ENCODE measurements around the gene CRAT. TPM values are rescaled to one million over a fixed set of nuclear protein-coding genes. Genes with fewer than 3 reads are reported as not detected.

CRAT gene
- total RNA-seq, 1 donor from 2014 or later: 19.0 TPM

DNA sequence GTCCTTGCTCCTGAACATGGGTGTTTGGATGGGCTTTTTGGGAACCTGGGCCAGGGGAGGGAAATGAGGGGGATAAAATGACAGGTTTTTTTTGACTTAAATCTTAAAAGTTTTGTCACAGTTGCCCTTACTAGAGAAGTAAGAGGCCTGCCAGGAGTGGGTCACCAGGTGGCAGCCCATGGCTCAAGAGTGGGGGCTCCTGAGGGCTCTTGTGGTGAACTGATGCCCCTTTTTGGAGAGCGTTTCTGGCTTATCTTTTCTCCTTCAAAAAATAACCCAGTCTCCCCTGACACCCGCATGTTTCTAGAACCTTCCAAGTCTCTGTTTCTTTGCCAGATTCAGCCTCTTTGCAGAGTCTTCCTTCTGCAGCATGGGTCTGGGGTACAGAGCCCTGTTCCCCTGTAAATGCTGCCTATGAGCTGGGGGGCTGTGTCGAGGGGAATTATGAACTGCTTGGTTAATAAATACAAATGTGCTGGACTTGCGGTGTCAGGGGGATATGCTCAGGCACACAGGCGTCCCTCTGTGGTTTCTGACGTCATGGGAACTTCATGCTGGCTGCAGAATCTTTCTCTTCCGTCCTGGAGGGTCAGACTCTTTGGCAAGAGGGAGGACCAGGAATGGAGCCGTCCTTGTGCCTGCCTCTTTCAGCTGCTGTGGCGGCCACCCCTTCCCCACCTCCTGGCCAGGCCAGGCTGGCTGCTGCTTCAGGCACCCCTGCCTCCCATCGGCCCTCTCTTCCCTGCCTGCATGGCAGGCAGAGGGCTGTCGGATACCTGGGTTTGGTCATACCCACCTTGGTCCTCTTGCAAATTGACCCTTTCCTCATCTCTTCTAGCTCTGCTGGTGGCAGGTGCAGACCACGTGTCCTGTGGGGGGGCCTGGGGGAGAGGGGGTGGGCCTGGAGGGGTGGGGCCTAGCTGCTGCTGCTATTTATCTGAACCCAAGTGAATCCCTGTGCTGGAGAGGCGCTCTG, 30.8 kb upstream of the CRAT start:
- Mint-ChIP-seq H3K4me1 (ENCODE audit: low read depth) (peaks cover 49% of the 10 kb centered on the region), H3K27ac (peak overlapping the region; percentile 99)
- no peak for DNase-seq (ENCODE audit: low spot score, unreplicated experiment)

DNA sequence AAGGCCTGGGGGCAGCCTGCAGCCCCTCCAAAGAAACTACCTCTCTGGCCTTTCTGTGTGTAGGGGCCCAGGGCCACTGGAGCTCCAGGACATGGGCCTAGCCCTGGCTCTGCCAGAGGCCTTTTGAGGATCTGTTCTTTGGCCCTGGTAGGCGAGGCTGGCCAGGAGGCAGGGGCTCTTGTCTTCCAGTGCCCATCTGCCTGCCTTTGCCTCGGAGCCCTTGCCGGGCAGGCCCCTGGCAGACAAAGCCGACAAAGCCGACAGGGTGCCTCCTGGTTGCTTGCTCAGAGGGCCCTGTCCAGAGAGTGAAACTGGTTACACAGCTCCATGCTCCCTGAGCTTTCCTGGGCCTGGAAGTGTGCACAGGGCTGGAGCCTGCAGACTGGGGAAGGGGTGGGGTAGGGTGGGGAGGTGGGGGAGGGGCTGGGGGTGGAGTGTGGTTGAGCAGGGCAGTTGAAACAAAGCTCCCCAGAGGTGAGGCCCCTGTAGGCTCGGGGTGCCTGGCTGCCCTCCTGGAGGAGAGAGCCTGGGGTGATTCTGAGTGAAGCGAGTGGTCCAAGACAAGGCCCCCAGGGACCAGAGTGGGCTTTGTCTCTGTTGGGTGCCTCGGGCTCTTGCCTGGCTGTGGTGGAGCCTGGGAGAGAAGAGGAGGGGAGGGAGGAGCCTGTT, 29.9 kb upstream of the CRAT start:
- DNase-seq (ENCODE audit: low spot score, unreplicated experiment): peak; percentile 30
- Mint-ChIP-seq H3K4me1 (ENCODE audit: low read depth) (peaks cover 42% of the 10 kb centered on the region), H3K36me3 (ENCODE audit: insufficient read depth) (peaks cover 7% of the 10 kb centered on the region), H3K9me3 (ENCODE audit: low read depth) (no peaks in the 10 kb centered on the region), H3K4me3 (ENCODE audit: low read depth) (peak overlapping the region; percentile 72), H3K27ac (peak overlapping the region; percentile 99), H3K27me3 (no peaks in the 10 kb centered on the region)
- TF ChIP-seq, protein P1, sequence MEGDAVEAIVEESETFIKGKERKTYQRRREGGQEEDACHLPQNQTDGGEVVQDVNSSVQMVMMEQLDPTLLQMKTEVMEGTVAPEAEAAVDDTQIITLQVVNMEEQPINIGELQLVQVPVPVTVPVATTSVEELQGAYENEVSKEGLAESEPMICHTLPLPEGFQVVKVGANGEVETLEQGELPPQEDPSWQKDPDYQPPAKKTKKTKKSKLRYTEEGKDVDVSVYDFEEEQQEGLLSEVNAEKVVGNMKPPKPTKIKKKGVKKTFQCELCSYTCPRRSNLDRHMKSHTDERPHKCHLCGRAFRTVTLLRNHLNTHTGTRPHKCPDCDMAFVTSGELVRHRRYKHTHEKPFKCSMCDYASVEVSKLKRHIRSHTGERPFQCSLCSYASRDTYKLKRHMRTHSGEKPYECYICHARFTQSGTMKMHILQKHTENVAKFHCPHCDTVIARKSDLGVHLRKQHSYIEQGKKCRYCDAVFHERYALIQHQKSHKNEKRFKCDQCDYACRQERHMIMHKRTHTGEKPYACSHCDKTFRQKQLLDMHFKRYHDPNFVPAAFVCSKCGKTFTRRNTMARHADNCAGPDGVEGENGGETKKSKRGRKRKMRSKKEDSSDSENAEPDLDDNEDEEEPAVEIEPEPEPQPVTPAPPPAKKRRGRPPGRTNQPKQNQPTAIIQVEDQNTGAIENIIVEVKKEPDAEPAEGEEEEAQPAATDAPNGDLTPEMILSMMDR (IDR thresholded peaks at IDR 0.05; ENCODE audit: unreplicated experiment): no peak

More for the DNA sequence above, 30.8 kb upstream of the CRAT start:
- Mint-ChIP-seq H3K36me3 (ENCODE audit: insufficient read depth) (peaks cover 7% of the 10 kb centered on the region), H3K4me3 (ENCODE audit: low read depth) (peak overlapping the region; percentile 72), H3K27me3 (no peaks in the 10 kb centered on the region), H3K9me3 (ENCODE audit: low read depth) (no peaks in the 10 kb centered on the region)
- TF ChIP-seq, protein P1 (IDR thresholded peaks at IDR 0.05; ENCODE audit: unreplicated experiment): no peak

DNA sequence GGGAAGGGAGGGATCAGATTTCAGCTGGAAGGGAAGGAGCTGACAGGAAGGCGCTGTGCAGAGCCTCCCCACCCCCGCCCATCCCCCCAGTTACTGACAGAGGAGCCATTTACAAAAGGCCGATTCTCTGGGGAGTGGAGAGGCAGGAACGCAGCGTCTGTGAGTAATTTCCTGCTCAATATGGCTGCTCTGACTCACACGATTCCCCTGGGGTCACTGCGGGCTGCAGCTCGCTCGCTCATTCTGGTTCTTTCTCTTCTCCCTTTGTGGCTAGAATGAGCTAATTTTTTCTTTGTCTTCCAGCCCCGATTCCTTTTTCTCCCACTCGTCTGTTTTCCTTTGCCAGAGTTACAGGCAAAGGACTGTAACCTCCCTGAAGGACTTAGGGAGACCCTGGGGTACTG, 29.4 kb upstream of the CRAT start:
- peak overlapping the region; percentile 99 for H3K27ac Mint-ChIP-seq
- TF ChIP-seq, protein P1 (IDR thresholded peaks at IDR 0.05; ENCODE audit: unreplicated experiment): no peak
- peak overlapping the region; percentile 72 for H3K4me3 Mint-ChIP-seq (ENCODE audit: low read depth)

DNA sequence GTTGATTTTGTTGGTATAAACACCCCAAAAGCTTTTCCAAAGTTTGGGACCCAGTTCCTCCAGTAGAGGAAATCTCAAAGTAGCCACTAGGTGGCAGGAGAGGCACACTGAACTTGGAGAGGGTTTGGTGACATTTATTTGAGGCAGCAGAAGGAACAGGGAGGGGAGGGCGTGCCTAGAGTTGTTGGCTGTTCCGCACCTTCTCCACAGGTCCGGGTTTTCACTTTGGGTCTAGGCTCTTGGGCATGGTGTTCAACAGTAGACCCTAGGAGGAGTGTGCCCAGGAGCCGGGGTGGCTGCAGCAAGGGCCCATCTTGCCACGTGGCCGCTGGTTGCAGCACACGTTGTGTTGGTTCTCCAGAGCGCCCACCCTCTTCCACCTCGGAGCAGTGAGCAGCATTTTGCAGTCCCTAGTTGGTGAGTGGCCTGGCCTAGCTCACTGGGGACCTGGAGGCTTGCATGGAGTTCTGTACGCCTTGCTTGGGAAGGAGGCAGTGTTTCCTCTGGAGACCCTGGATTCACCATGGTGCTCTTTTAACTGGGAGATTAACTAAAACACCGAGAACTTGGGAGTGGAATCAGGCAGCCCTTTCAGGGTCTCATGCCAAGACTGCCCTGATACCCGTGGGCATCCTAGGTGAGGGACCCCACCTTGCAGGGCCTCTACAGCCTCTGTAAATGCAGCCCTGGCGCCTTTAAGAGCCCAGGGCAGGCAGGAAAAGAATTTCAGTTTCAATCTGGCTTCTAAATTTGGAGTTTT, 28.8 kb upstream of the CRAT start:
- no peaks in the 10 kb centered on the region for H3K27me3 Mint-ChIP-seq
- peaks cover 11% of the 10 kb centered on the region for H3K36me3 Mint-ChIP-seq (ENCODE audit: insufficient read depth)
- H3K4me1 Mint-ChIP-seq (ENCODE audit: low read depth): peaks cover 37% of the 10 kb centered on the region
- H3K4me3 Mint-ChIP-seq (ENCODE audit: low read depth): peak overlapping the region; percentile 72
- H3K9me3 Mint-ChIP-seq (ENCODE audit: low read depth): no peaks in the 10 kb centered on the region
- H3K27ac Mint-ChIP-seq: peak overlapping the region; percentile 99
- DNase-seq (ENCODE audit: low spot score, unreplicated experiment): peak; percentile 62
- TF ChIP-seq, protein P1 (IDR thresholded peaks at IDR 0.05; ENCODE audit: unreplicated experiment): peak; percentile 87

More for the DNA sequence above, 29.4 kb upstream of the CRAT start:
- Mint-ChIP-seq H3K36me3 (ENCODE audit: insufficient read depth) (peaks cover 9% of the 10 kb centered on the region), H3K4me1 (ENCODE audit: low read depth) (peaks cover 38% of the 10 kb centered on the region), H3K27me3 (no peaks in the 10 kb centered on the region), H3K9me3 (ENCODE audit: low read depth) (no peaks in the 10 kb centered on the region)
- DNase-seq (ENCODE audit: low spot score, unreplicated experiment): no peak
